HG03457 (cell line): ENCODE measurements around the gene CRYBB1.

Experiments
- ATAC-seq: cut with Tn5 transposase; IDR thresholded peaks from one replicate; pipeline ENCODE4 v1.9.1; 2021; ENCODE audit warnings: moderate number of reproducible peaks; ENCODE audit not compliant: unreplicated experiment

The CRYBB1 gene

GRCh38 chr22:26617271-26618199 is at the start of gene CRYBB1:
TSS of gene CRYBB1 (minus strand) at chr22:26618027. CDS start at chr22:26616319, 1,708 bp downstream.
- no peak for ATAC-seq

DNA sequence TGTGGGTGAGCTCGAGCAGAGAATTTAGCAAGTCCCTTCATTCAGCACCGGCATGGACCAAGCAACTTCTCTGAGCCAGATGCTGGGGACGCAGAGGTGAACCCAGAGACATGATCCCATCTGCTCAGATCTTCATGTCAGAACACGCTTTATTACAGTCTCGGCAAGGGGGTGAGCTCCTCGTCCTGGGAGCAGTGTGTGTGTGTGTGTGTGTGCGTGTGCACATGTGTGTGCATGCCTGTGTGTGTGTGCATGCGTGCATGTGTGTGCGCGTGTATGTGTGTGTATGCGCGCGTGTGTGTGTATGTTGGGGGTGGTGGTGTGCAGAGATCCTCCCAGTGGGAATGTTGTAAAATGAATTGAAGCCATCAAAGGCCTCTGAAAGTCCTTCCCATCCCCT is 49.3 kb upstream of the CRYBB1 start:
- ATAC-seq = no peak

DNA sequence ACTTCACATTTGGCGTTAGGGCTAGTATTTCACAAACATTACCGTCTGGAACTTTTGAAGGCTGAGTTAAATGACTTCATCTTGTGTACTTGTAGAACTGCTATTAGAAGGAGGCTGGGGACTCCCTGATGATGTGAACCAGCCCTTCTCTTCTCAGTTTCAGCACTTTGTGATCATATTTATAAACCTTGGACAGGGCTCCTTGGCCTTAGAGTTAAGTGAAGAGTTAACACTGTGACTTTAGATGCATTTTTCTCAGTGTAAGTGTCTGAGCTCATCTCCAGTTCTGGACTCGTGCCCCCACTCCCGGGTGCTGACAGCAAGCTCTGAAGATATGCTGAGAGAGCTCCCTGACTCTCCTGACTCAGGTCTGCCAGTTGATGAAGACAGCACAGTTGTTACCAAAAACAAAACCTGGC is 48.0 kb upstream of the CRYBB1 start:
- no peak for ATAC-seq

- no peak for ATAC-seq
Measured at GRCh38 chr22:26663374-26663923, 45.6 kb upstream of the CRYBB1 start.

DNA sequence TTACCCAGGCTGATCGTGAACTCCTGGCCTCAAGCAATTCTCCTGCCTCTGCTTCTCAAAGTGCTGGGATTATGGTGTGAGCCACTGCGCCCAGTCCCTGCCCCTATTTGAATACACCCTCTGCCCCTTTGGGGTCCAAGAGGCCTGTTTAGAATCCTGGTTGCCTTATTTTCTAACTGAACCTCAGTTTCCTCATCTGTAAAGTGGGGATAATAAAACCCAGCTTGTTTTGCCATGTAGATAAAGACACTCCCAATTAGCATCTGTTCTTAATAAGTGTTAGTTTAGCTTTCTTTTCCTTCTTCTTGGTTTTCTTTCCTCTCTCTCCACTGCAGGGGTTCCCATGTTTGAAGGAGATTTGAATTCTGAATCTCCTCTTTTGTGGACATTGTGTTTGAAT is 44.3 kb upstream of the CRYBB1 start:
- ATAC-seq = no peak

DNA sequence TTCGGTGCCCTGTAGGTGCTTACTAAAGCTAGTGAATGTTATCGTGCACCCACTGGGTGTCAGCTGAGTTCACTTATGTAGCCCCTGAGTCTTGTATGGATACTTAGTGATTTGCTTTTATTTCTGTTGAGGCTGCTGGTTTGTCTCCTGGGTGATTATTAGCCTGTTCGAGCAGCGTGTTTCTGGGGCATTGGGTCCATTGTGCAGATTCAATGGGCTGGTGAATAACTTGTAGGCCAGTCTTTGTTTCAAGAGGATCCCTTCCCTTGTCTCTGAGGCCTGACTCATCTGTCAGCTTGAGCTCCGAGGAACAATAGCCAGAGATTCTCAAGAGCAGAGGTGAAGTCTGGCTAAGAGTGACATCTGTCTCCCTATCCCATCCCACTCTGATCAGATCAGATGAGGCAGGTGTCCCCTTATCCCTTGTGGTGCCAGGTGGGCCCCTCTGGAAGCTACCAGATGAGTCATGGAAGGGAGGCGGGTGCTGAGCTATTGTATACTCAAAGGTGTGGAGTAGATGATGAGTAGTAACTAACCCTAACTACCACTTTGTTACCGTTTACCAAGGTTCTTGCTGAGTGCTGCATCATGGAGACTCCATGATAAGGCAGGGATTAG is 43.2 kb upstream of the CRYBB1 start:
- ATAC-seq = no peak

DNA sequence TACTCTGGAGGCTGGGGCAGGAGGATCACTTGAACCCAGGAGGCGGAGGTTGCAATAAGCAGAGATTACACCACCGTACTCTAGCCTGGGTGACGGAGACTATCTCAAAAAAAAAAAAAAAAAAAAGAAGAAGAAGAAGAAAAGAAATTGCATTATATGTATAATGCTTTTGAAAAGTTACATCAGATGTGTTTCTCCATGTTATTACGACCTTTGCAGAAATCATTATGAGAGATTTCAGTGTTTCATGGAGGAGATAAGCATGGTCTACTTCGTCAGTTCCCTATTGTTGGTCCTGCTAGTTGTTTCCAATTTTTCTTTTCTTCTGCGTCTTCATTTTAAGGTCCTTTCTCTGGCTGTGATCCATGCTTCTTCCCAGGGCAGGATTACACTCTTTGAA is 42.5 kb upstream of the CRYBB1 start:
- ATAC-seq = no peak

DNA sequence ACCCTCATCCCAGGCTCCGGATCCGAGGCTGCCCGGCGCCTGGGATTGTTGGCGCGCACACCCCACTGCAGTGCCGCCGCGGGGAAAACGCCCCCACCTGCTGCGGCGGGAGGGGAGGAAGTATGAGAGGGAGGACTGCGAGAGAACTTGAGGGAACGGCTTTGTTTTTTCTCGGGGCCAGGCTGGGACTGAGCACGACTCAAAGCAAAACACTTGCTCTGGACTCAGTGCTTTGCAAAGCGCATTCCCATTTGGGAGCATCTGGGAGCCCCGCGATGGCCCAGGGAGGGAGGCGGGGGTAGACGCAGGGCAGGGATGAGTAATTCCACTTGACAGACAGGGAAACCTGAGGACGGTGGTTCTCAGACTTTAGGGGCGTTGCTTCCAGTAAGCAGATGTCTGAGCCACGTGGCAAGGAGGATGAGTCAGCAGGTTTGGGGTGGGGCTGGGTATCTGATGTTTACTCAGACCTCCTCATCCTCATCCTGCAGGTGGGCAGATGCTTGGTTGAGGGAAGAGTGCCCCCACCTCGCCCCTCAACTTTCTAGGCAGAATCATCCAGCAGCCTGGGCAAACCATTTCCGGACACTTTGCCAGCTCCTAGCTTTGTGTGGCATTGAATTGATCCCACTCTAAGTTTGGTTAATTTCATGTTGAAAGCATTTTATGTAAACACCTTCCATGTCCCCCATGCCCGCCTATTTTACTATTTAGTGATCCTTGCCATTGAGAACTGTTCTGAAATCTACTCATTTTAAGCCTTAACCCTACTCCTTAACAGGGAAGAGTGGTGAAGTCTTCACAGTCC is 41.0 kb upstream of the CRYBB1 start:
- ATAC-seq = no peak

DNA sequence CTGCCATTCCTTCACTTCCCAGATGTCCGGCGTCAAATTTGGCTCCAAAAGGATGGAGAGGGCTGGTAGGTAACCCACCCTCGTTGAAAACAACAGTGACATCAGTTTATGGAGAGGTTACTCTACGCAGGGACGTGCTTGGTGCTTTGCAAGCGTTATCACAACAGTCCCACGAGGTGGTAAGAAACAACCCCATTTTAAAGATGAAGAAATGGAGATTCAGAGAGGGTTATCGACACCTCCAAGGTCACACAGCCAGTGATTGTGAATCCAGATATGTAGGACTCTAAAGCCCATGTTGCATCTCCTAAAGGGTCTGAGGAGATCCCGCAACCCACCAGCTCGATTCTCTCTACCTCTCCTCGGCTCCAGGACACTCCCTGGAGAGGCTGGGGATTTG is 40.3 kb upstream of the CRYBB1 start:
- no peak for ATAC-seq

DNA sequence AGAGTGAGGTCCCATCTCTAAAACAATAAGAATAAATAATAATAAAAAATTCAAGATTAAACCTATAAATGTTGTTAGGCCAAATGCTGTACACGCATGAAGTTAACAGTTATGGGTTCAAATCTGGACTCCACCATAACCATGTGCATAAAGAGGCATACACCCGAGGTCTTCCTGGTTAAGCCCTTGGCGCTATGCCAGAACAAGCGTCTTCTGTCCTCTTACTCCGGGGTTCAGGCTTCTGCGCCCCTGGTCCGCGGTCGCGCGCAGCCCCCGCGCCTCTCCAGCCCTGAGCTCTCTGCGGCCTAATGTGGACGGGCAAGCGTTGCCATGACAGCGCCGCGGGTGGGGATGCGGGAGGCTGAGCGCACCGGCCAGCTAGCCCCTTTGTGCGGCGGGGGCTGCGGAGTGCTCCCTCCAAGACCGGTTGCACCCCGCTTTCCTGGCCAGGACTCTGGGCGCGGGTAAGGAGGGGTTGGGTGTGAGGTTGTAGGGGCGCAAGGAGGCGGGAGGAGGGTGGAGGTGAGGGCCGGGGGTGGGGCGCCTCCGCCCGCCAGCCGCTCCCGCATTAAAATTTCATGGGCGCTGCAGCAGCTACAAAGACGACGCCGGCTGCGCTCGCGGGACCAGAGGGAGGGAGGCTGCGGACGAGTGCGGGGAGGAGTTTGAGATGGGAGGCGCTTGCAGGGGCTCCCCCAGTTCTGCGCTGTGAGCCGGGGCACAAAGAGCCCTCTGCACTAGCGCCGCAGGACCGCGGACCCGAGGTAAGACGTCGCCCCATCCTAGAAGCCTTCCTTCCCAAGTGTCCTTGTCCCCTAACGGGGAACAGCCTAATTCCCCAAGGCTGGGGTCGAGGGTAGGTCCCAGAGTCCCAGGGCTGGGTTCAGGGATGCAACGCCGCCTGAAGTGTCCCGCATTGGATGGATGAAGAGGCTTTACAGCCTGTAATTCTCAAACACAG is 39.3 kb upstream of the CRYBB1 start, which contains the start of gene MIAT:
Gene MIAT (plus strand): TSS at position 698 of the 961 bp plus-strand sequence.
- no peak for ATAC-seq

GRCh38 chr22:26651815-26652214 is 34.0 kb upstream of the CRYBB1 start:
- no peak for ATAC-seq

GRCh38 chr22:26650722-26651421 is 33.0 kb upstream of the CRYBB1 start:
- ATAC-seq = no peak

DNA sequence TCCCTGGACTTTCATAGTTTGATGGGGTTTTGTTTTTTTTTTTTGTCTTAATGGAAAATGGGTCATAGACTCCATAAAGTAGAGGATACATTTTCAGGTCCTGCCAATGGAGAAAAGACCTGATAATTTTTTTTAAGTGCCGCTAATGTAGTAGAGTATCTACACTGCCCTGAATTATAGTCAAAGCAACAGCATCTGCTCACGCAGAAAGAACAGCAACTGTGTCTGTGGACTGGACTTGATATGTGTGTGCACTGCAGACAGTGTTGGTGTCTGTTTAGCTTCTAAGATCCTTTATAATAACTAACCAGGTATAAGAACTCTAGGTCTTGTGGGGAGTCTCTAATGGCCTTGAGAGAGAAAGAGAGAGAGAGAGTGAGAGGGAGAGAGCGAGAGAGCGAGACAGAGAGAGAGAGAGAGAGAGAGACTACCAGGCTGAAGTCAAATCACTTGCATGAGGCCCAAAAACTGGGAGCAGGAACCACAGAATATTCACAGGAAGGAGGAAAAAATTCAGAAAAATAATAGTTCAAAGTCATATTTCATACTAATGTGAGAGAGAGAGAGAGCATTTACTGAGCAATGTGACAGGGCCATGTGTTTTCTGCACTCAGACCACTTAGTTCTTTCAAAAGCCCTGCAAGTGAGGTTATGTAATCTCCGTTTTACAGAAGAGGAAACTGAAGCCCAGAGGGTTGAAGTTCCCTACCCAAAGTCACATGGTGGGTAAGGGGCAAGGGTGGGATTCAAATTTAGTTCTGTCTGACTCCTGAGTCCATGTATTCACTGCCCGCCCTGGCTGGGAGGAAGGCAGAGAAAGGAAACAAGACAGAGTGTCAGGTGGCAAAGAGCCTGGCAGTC is 30.9 kb upstream of the CRYBB1 start:
- no peak for ATAC-seq

- ATAC-seq = no peak
Measured at GRCh38 chr22:26648011-26648497, 30.2 kb upstream of the CRYBB1 start.

GRCh38 chr22:26646158-26646557 is 28.3 kb upstream of the CRYBB1 start:
- no peak for ATAC-seq

DNA sequence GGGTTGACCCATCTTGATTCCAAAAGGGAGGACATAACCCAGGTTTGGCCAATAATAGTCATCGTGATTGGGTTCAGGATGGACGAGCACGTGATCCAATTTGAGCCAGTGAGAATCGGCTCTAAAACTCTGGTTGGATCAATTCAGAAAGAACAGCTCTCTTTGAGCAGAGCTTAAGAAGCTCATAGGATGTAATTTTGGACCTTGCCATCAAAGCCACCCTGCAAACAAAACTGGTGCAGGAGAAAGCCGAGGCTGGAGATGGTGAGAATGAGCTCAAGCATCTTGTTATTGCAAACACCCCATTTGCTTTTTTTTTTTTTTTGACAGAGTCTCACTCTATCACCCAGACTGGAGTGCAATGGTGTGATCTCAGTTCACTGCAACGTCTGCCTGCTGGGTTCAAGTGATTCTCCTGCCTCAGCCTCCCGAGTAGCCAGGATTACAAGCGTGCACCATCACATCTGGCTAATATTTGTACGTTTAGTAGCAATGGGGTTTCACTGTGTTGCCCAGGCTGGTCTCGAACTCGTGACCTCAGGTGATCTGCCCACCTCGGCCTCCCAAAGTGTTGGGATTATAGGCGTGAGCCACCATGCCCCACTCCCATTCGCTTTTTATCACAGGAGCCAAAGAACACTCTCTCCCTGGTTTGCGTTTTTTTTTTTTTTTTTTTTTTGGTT is 25.7 kb upstream of the CRYBB1 start:
- ATAC-seq = no peak
